ENCODE results near the gene IKZF1. TPM values are rescaled to one million over a fixed set of nuclear protein-coding genes. Genes with fewer than 3 reads are reported as not detected.

The IKZF1 gene
- total and polyA plus RNA-seq, 2 of the 4 experiments (the other 2 are of a cell fraction): not detected

GRCh38 chr7:50356945-50357268 is 52.4 kb downstream of the IKZF1 start:
- Histone ChIP-seq H3K79me1 (ENCODE audit: low read depth in 1 of 2, low read length in 2 of 2) (no peaks in the 10 kb centered on the region), H3K4me2 (ENCODE audit: low read depth, low read length) (no peak overlapping the region), H3K9me1 (ENCODE audit: insufficient read depth, low read length) (no peaks in the 10 kb centered on the region), H3K9ac (ENCODE audit: low read depth, low read length) (no peak overlapping the region), H4K5ac (ENCODE audit: low read depth, low read length) (no peak overlapping the region), H3K27ac (ENCODE audit: insufficient read depth, low read length) (no peak overlapping the region), H3K14ac (replicated peaks; ENCODE audit: low read depth, low read length) (no peak overlapping the region), H2AK9ac (replicated peaks; ENCODE audit: low read depth, low read length, poor library complexity) (no peak overlapping the region), H3K4me1 (ENCODE audit: control insufficient read depth, insufficient read depth, low read length) (no peaks in the 10 kb centered on the region), H3K9me3 (ENCODE audit: control insufficient read depth, insufficient read depth, low read length) (no peaks in the 10 kb centered on the region), H4K91ac (ENCODE audit: insufficient read depth, low read depth, low read length) (no peak overlapping the region), H3K56ac (ENCODE audit: extremely low read depth, insufficient read depth, low read length) (no peak overlapping the region), H2BK15ac (ENCODE audit: low read depth, low read length) (no peak overlapping the region), H3K23ac (ENCODE audit: low read depth, low read length) (no peak overlapping the region), H2BK5ac (ENCODE audit: low read depth, low read length, poor library complexity, severe bottlenecking) (no peak overlapping the region), H2AFZ (replicated peaks; ENCODE audit: low read length, poor library complexity) (no peak overlapping the region), H3K18ac (ENCODE audit: low read depth, low read length) (no peak overlapping the region), H4K20me1 (ENCODE audit: insufficient read depth, low read length) (no peaks in the 10 kb centered on the region), H3K36me3 (ENCODE audit: control insufficient read depth, insufficient read depth, low read length) (no peaks in the 10 kb centered on the region), H2BK120ac (ENCODE audit: low read depth, low read length) (no peak overlapping the region), H2AK5ac (ENCODE audit: low read depth, low read length) (no peak overlapping the region), H3K4ac (ENCODE audit: low read depth, low read length) (no peak overlapping the region), H2BK20ac (ENCODE audit: low read depth, low read length) (no peak overlapping the region), H4K8ac (ENCODE audit: low read depth in 2 of 2, low read length in 2 of 2) (no peak overlapping the region), H3K27me3 (ENCODE audit: control insufficient read depth, insufficient read depth, low read length) (no peaks in the 10 kb centered on the region; the same call in 1 of the 2 replicates), H3K4me3 (ENCODE audit: insufficient read depth, low read depth, low read length) (no peak overlapping the region)
- no CpG with 5 or more reads among the region's 7 CpGs for WGBS, 2 experiments (ENCODE audit: extremely low coverage in 2 of 2, insufficient read length in 1 of 2)
- no TSS peak for BruUV-seq (replicated peaks)
- CTCF ChIA-PET: no interaction called here
- intact Hi-C loops (cut with micrococcal nuclease) (no loop called here), in situ Hi-C loops (cut with MboI; ENCODE audit: low sequenced_read_pairs) (no loop called here), dilution Hi-C loops (cut with HindIII; ENCODE audit: low sequenced_read_pairs, unreplicated experiment) (no loop called here)
- POLR2A ChIA-PET (ENCODE audit: unreplicated experiment): no interaction called here
- TF ChIP-seq CTCF (conservative IDR thresholded peaks at IDR 0.05; ENCODE audit: low read depth, low read length) (no peak), MAZ (IDR thresholded peaks at IDR 0.05; ENCODE audit: borderline replicate concordance, low read depth, low read length) (no peak)
- DNase-seq (no peak), ATAC-seq (ENCODE audit: low read depth) (no peak)
